Fibroblast of skin of scalp (primary cell): ENCODE results near the gene SPECC1L.

Experiments
- DNase-seq: peaks from one replicate; pipeline ENCODE4 v3.0.0-alpha.2; 2013

The SPECC1L gene

GRCh38 chr22:24370401-24370800 is 99.8 kb downstream of the SPECC1L start:
- no peak for DNase-seq

- no peak for DNase-seq
Observed at GRCh38 chr22:24376002-24376401, 105.4 kb downstream of the SPECC1L start.

GRCh38 chr22:24376586-24376985 is 106.0 kb downstream of the SPECC1L start:
- no peak for DNase-seq

- no peak for DNase-seq
Observed at GRCh38 chr22:24379536-24379935, 108.9 kb downstream of the SPECC1L start.

- DNase-seq: no peak
Observed at GRCh38 chr22:24380220-24380904, 109.7 kb downstream of the SPECC1L start.

- no peak for DNase-seq
Observed at GRCh38 chr22:24380905-24381230, 110.2 kb downstream of the SPECC1L start.

GRCh38 chr22:24383061-24383460 is 112.4 kb downstream of the SPECC1L start:
- no peak for DNase-seq

GRCh38 chr22:24384131-24384530 is 113.5 kb downstream of the SPECC1L start:
- DNase-seq: no peak

GRCh38 chr22:24386937-24387471 is 116.4 kb downstream of the SPECC1L start:
- peak; percentile 38 for DNase-seq

- DNase-seq: no peak
Observed at GRCh38 chr22:24389680-24390079, 119.0 kb downstream of the SPECC1L start.

GRCh38 chr22:24390156-24390555 is 119.5 kb downstream of the SPECC1L start:
- DNase-seq: no peak

- DNase-seq: peak; percentile 75
Observed at GRCh38 chr22:24390576-24390975, 119.9 kb downstream of the SPECC1L start.

GRCh38 chr22:24391836-24392217 is 121.2 kb downstream of the SPECC1L start:
- DNase-seq: peak; percentile 53

- DNase-seq: no peak
Observed at GRCh38 chr22:24392218-24392931, 121.7 kb downstream of the SPECC1L start.

GRCh38 chr22:24393012-24393559 is 122.5 kb downstream of the SPECC1L start:
- no peak for DNase-seq

GRCh38 chr22:24393848-24394247 is 123.2 kb downstream of the SPECC1L start:
- no peak for DNase-seq

GRCh38 chr22:24394254-24394653 is 123.6 kb downstream of the SPECC1L start:
- DNase-seq: no peak

- DNase-seq: no peak
Observed at GRCh38 chr22:24398409-24398808, 127.8 kb downstream of the SPECC1L start.

GRCh38 chr22:24400034-24400725 is 129.5 kb downstream of the SPECC1L start:
- DNase-seq: no peak

- peak; percentile 24 for DNase-seq
Observed at GRCh38 chr22:24400726-24401596, 130.3 kb downstream of the SPECC1L start.

- no peak for DNase-seq
Observed at GRCh38 chr22:24401931-24402367, 131.3 kb downstream of the SPECC1L start.
